ENCODE data around the gene SFSWAP.
"Not testable (repeated sequence)": the region's sequence is repeated elsewhere in the genome, so short reads cannot be mapped to it uniquely, and the experiment has no call there.

SFSWAP gene

GRCh38 chr12:131703161-131703560 lies 7.7 kb upstream of the SFSWAP start:
- DNase-seq = no peak

DNA sequence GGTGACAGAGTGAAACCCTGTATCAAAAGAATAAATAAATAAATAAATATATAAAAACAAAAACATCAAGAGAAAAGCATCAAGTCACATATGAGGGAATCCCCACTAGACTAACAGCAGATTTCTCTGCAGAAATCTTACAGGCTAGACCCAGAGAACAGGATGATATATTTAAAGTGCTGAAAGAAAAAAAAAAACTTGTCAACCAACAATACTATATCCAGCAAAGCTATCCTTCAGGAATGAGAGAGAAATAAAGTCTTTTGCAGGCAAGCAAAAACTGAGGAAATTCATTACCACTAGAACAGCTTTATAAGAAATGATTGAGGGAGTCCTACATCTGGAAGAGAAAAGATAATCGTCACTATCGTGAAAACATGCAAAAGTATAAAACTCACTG lies 6.4 kb upstream of the SFSWAP start:
- DNase-seq = no peak

DNA sequence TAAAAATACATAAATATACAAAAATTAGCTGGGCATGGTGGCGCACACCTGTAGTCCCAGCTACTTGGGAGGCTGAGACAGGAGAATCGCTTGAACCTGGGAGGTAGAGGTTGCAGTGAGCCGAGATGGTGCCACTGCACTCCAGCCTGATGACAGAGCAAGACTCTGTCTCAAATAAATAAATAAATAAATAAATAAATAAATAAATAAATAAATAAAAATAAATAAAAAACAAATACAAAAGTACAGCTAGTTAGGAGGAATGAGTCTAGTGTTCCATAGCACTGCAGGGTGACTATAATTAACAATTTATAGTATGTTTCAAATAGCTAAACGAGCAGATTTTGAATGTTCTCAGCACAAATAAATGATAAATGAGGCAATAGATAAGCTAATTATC lies 4.2 kb upstream of the SFSWAP start:
- DNase-seq = not testable (repeated sequence)

DNA sequence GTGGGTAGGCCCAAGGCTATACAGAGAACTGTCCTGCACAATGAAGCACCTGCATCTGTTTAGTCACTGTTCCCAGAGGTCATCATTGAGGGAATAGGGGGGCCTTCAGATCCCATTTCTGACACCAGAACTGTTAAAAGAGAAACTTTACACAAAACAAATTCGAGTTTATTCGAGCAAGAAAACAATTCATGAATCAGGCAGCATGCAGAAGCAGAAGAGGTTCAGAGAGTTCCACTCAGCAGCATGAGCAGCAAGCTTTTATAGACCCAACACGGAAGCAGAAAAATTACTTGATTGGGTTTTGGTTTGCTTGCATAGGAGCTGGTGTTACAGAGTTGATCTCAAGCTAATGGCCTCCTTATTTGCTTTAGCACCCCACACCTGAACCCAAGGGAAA lies 1.7 kb upstream of the SFSWAP start:
- DNase-seq = no peak

- no peak for DNase-seq
These were observed 788 bp downstream of the SFSWAP start for GRCh38 chr12:131711551-131712205.

- no peak for DNase-seq
These were observed 2.5 kb downstream of the SFSWAP start for GRCh38 chr12:131713349-131713748.

DNA sequence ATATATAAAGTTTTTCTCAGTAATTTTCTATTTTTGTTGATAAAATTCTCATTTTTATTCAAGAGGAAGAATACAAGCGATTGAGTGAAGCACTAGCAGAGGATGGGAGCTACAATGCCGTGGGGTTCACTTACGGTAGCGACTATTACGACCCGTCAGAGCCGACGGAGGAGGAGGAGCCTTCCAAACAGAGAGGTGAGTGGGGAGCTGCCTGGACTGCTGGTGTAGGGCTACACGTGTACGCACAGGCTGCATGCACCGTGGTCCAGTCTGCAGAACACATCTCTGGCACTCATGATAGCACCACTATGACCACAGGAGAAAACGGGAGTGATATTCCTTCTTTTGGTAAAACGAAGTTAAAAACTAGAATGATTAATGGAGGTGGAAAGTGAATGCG lies 3.9 kb downstream of the SFSWAP start:
- DNase-seq = no peak

GRCh38 chr12:131716282-131716681 lies 5.4 kb downstream of the SFSWAP start:
- DNase-seq = no peak

DNA sequence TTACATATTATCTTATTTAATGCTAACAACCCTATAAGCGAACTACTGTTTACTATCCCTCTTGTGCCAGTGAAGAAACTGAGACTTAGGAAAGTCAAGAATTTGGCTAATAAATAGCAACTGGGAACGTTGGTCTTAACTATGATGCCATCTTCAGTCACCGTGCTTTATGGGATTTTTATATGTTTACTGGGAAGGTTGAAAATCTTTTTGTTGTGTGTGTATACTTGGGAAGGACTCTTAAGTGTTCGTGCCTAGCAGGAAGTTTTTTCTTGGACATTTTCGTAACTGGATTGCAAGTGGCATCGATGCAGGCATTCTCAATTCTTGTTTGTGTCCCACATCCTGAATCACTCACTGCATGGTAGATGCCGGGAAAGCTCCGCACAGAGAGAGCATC lies 9.4 kb downstream of the SFSWAP start:
- DNase-seq = no peak

DNA sequence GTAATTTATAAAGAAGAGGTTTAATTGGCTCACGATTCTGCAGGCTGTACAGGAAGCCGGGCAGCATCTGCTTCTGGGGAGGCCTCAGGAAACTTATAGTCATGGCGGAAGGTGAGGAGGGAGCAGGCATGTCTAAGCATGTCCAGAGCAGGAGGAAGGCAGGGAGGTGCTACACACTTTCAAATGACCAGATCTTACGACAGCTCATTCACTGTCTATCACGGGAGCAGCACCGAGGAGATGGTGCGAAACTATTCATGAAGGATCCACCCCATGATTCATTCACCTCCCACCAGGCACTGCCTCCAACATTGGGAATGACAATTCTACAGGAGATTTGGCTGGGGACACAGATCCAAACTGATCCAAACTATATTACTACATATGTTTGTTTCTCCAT lies 10.0 kb downstream of the SFSWAP start:
- DNase-seq = no peak

DNA sequence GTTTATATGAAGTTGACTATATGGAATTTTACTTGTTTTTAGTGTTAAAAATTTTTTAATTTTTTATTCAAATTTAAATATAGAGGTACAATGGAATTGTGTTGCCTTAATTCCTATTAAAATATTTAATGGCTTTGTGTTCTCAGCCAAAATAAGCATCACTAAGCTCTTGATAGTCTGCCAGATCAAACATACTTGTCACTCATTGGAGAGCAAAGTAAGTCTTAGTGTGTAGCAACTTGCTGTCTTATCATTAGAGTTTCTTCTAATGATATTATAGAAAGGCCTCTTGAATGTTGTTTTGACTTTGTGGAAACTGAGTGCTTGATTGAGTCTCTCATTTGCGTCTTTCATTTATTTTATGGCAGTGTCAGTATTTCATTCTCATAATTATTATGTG lies 10.7 kb downstream of the SFSWAP start:
- no peak for DNase-seq

DNA sequence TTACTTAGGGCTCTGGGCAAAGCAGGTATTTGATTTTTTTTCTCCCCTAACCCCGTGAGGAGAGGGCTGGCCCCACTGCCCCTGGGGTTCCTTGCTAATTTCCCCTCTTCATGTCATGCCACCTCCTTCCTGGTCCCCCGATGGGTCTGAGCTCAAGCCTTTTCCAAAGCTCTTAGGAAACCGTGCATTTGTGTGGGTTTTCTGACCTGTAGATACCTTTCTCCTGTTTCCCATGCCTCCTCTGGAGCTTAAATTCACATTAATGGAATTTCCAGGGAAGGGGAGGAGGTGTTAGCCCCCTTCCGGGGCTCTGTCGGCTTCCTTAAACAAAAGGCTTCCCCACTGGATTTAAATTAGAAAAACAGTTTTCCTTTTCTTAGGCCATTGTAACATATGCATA lies 12.6 kb downstream of the SFSWAP start:
- DNase-seq = no peak

- DNase-seq = no peak
These were observed 13.6 kb downstream of the SFSWAP start for GRCh38 chr12:131724534-131724933.

GRCh38 chr12:131725503-131725902 lies 14.6 kb downstream of the SFSWAP start:
- DNase-seq = no peak

DNA sequence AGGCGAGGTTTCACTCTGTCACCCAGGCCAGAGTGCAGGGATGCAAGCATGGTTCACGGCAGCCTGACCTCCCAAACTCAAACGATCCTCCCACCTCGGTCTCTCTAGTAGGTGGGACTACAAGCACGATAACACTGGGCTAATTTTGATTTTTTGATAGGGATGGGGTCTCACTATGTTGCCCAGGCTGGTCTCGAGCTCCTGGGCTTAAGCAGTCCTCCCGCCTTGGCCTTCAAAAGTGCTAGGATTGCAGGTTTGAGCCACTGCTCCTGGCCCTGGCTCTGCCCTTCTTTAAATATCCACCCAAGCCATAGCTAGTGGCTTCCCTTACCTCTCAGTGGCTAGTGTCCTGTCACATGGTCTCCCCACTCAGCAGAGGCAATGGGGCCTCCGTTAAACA lies 17.8 kb downstream of the SFSWAP start:
- DNase-seq = no peak

GRCh38 chr12:131729254-131729955 lies 18.5 kb downstream of the SFSWAP start:
- no peak for DNase-seq

GRCh38 chr12:131732996-131733615 lies 22.2 kb downstream of the SFSWAP start:
- DNase-seq = no peak

- DNase-seq = no peak
These were observed 23.0 kb downstream of the SFSWAP start for GRCh38 chr12:131733874-131734273.

DNA sequence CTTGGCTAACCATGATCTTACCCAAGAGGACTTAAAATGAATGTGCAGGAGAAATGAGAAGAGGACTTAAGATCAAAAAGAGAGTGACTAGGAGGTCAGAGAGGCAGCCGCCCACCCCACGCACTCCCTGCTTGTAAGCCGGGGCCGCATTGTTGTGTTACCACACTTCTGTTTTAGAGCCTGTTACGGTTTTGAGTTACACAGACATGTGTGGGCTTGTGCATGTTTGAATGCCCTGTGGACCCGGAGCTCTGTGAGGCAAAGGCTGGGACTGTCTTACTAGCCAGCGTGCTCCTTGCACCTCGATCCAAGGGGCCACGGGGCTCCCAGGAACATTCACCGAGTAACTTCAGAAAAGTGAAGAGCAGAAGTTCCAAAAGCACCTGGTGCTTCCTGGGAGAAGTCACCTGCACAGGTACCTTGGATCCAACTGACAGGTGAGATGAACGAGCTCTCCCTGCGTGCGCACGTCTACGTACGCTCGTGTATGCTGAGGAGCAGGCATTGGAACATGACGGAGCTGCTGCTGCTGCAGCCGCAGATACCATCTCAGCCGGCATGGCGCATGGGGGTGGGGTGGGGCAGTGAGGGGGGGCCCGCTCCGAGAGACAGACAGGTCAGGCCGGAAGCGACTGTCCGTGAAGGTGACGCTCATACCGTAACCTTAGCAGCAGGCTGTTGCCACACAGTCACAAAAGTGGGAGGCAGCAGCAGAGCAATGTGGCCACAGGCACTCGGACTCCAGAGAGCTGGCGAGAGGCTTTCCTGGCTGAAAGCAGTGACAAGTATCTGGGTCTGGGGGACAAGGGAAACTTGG lies 23.7 kb downstream of the SFSWAP start:
- DNase-seq = no peak

DNA sequence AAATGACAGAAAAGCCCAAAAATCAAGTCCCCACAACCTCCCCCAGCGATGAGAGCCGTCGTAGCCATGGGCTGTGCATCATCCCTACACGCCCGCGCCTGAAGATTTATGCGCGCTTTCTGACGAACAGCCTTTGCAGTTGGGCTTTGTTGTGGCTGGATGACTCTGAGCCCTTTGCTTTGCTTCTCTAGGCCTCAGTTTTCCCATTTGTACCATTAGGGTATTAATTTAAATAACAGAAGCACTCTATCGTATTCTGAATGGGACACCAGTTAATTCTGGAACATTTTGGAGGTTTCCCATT lies 24.2 kb downstream of the SFSWAP start:
- no peak for DNase-seq

- DNase-seq = no peak
These were observed 24.9 kb downstream of the SFSWAP start for GRCh38 chr12:131735476-131736445.

DNA sequence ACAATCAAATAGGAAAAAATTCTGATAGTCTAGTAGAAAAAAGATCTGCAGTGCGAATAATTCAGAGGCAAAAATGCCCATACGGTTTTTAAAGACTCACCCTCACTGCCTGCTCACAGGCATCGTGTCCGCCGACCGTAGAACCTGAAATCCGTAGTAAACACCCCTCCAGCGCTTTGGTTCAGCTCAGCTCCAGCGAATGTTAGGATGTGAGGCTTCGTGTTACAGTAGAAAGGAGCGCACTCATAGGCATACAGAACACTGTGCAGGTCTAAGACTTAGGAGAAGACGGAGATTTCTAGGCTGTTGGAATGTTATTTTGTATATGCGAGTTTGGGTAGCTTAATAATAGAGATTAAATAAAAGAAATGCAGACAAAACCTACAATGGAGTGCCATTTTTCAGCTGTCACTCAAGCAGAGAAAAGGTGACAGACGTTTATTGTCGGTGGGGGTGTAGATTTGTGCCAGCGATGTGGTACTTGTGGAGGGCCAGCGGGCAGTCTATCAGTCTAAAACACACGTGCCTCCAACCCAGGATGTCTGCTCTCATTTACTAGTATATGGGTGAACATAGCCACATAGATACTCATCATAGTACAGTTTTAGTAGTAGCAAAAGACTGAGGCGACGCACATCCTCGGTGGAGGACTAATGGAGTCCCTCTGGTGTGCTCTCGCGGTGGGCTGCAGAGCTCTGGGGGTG lies 25.7 kb downstream of the SFSWAP start:
- DNase-seq = no peak

Measured in activated CD4-positive, alpha-beta T cell treated with anti-CD3 and anti-CD28 coated beads, Interleukin-2, amount 50 U/mL, for 48 hours (primary cell).